ENCODE measurements around the gene PIH1D1. TPM values are rescaled to one million over a fixed set of nuclear protein-coding genes. Genes with fewer than 3 reads are reported as not detected.
A peak's percentile ranks its signal among the peaks of the same experiment; 100 is the strongest.

Gene PIH1D1
- total and polyA plus RNA-seq, 2 of the 13 experiments (the other 11 are each of a cell fraction or from before 2014, with no cell fraction given), result 110 to 137 TPM

- TF ChIP-seq ZNF281 (CRISPR knock-in tag; IDR thresholded peaks at IDR 0.05; ENCODE audit: borderline replicate concordance), result no peak
- TF ChIP-seq POLR2A (IDR thresholded peaks at IDR 0.05; ENCODE audit: insufficient read depth in 1 of 2, low read depth in 2 of 2, low read length in 2 of 2), result peak; percentile 76 to 91
- TF ChIP-seq FOSL2 (CRISPR knock-in tag; IDR thresholded peaks at IDR 0.05), result 0 out of 2 replicates have a peak, but pooled peaks have one; percentile 23
- no peak; the same call in 1 of the 2 replicates for TF ChIP-seq SOX13 (IDR thresholded peaks at IDR 0.05)
- no peak; a peak in 1 of 4 replicates for TF ChIP-seq SOX13 (CRISPR knock-in tag; conservative IDR thresholded peaks at IDR 0.05 in 1 of 2, IDR thresholded peaks at IDR 0.05 in 1 of 2)
- TF ChIP-seq REPIN1 (CRISPR knock-in tag; IDR thresholded peaks at IDR 0.05; ENCODE audit: borderline replicate concordance, low read depth), result peak; percentile 59; the same call in 1 of the 2 replicates
- no peak for TF ChIP-seq NFE2 (CRISPR knock-in tag; IDR thresholded peaks at IDR 0.05)
- TF ChIP-seq ZNF451 (CRISPR knock-in tag; IDR thresholded peaks at IDR 0.05), result no peak
- no peak for TF ChIP-seq NONO (IDR thresholded peaks at IDR 0.05)
- peak; percentile 46 for TF ChIP-seq NONO (CRISPR knock-in tag; conservative IDR thresholded peaks at IDR 0.05)
- TF ChIP-seq ARHGAP35 (CRISPR knock-in tag; IDR thresholded peaks at IDR 0.05; ENCODE audit: borderline replicate concordance), result no peak
- peak; percentile 80 for TF ChIP-seq PHF5A (CRISPR knock-in tag; IDR thresholded peaks at IDR 0.05; ENCODE audit: low read depth, unreplicated experiment)
- TF ChIP-seq ZNF746 (CRISPR knock-in tag; IDR thresholded peaks at IDR 0.05), result peak; percentile 26; the same call in 1 of the 2 replicates
- no peak for TF ChIP-seq ZNF513 (CRISPR knock-in tag; conservative IDR thresholded peaks at IDR 0.05)
- TF ChIP-seq ZSCAN5A (CRISPR knock-in tag; IDR thresholded peaks at IDR 0.05; ENCODE audit: borderline replicate concordance), result peak; percentile 37; the same call in 1 of the 2 replicates
- no peak for TF ChIP-seq ZNF652 (CRISPR knock-in tag; IDR thresholded peaks at IDR 0.05; ENCODE audit: borderline replicate concordance, low read depth)
- TF ChIP-seq ZNF605 (CRISPR knock-in tag; IDR thresholded peaks at IDR 0.05), result peak; percentile 12; the same call in 1 of the 2 replicates
- no peak for TF ChIP-seq TFDP1 (CRISPR knock-in tag; IDR thresholded peaks at IDR 0.05; ENCODE audit: borderline replicate concordance)
- TF ChIP-seq TARDBP (CRISPR knock-in tag; IDR thresholded peaks at IDR 0.05), result peak; percentile 48
- no peak for TF ChIP-seq ZNF543 (CRISPR knock-in tag; IDR thresholded peaks at IDR 0.05)
- no peak for TF ChIP-seq SIN3B (IDR thresholded peaks at IDR 0.05; ENCODE audit: low read length)
- TF ChIP-seq ZFP62 (CRISPR knock-in tag; IDR thresholded peaks at IDR 0.05), result no peak
These were observed 41.2 kb upstream of the PIH1D1 start (continued) for GRCh38 chr19:49492573-49493405.
